Measurements from ENCODE around the gene BACH2.

DNA sequence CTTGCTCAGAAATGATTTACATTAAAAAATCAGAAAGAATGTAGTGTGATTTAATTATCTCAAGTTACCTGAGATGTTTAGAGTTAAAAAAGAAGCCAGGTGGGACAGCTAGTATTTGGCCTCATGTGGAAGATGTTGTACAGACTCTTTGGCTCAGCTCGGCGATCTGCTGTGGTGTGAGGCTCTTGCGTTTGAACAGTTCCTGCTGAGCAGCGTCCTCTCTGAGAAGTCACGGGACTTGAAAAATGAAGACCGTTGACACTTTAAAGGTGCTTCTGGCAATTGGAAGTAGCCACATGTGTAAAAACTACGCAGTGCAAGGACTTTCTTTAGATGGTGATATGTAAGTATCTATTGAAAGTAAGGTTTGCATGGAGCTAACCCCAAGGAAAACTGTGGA, 169.0 kb downstream of the BACH2 start:
- TF ChIP-seq, protein P1, sequence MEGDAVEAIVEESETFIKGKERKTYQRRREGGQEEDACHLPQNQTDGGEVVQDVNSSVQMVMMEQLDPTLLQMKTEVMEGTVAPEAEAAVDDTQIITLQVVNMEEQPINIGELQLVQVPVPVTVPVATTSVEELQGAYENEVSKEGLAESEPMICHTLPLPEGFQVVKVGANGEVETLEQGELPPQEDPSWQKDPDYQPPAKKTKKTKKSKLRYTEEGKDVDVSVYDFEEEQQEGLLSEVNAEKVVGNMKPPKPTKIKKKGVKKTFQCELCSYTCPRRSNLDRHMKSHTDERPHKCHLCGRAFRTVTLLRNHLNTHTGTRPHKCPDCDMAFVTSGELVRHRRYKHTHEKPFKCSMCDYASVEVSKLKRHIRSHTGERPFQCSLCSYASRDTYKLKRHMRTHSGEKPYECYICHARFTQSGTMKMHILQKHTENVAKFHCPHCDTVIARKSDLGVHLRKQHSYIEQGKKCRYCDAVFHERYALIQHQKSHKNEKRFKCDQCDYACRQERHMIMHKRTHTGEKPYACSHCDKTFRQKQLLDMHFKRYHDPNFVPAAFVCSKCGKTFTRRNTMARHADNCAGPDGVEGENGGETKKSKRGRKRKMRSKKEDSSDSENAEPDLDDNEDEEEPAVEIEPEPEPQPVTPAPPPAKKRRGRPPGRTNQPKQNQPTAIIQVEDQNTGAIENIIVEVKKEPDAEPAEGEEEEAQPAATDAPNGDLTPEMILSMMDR (IDR thresholded peaks at IDR 0.05): no peak
- no peak for TF ChIP-seq EP300 (IDR thresholded peaks at IDR 0.05)

All from upper lobe of left lung (tissue), 4 donors.